Central memory CD4-positive, alpha-beta T cell (primary cell): ENCODE data around the gene SLC22A7.
A peak's percentile ranks its signal among the peaks of the same experiment; 100 is the strongest.

ENCODE experiments used
- DNase-seq: peaks from one replicate; pipeline ENCODE4 v3.0.0; 2022
- total RNA-seq, 3 experiments: gene quantifications; one replicate each; lab custom pipeline; 2026; lab: John Stamatoyannopoulos, UW

The SLC22A7 gene, protein sequence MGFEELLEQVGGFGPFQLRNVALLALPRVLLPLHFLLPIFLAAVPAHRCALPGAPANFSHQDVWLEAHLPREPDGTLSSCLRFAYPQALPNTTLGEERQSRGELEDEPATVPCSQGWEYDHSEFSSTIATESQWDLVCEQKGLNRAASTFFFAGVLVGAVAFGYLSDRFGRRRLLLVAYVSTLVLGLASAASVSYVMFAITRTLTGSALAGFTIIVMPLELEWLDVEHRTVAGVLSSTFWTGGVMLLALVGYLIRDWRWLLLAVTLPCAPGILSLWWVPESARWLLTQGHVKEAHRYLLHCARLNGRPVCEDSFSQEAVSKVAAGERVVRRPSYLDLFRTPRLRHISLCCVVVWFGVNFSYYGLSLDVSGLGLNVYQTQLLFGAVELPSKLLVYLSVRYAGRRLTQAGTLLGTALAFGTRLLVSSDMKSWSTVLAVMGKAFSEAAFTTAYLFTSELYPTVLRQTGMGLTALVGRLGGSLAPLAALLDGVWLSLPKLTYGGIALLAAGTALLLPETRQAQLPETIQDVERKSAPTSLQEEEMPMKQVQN
- total RNA-seq: 0 reads per million in 3 experiments

DNA sequence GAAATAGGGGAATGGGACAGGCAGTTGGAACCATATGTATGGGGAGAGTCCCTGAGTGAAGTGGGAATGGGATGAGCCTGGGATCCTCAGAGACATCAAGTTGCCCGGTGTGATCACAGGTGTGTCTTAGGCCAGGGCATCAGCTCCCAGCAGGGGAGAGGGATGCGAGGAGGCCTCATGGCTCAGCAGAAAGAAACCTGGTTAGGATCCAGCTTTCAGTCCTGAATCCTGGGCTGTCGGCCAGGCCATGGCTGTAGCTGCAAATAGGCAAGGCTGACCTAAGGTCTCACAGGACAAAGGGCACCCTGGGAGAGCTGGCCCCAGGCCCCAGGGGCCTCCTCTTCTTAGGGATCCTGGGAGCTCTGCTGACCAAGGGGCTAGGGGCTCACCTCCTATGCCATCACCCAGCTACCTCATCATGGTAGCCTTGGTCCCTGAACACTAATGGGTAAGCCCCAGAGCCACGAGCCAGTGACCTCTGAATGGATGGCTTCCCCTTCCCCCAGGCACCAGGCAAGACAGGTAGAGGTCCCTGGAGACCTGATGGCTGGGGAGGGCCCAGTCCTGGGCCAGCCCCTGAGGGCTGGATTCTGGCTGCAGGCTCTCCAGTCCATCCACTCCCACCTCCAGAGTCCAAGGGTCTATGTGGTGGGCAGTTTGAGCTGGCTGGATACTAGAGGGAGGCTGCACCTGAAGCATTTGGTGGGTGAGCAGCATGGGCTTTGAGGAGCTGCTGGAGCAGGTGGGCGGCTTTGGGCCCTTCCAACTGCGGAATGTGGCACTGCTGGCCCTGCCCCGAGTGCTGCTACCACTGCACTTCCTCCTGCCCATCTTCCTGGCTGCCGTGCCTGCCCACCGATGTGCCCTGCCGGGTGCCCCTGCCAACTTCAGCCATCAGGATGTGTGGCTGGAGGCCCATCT lies at the start of gene SLC22A7:
TSS of gene SLC22A7 (plus strand) at position 617 of the 921 bp plus-strand sequence. CDS start at position 716, 99 bp downstream.
- no peak for DNase-seq

DNA sequence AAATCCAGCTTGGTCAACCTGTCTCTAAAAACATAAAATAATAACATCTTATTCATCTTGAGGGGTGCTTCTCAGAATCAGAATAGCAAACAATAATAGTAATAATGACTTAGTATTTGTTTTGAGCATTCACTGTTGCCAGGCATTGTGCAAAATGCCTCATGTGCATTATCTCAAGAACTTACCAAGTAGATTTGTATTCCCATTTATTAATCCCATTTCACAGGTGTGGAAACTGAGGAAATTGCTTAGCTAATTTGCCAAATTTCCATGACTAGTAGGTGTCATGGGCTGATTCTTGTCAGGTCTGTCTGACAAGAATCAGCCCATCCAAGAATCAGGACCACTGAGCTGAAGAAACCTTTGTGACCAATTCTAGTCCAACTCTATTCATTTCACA lies 49.3 kb upstream of the SLC22A7 start:
- no peak for DNase-seq

DNA sequence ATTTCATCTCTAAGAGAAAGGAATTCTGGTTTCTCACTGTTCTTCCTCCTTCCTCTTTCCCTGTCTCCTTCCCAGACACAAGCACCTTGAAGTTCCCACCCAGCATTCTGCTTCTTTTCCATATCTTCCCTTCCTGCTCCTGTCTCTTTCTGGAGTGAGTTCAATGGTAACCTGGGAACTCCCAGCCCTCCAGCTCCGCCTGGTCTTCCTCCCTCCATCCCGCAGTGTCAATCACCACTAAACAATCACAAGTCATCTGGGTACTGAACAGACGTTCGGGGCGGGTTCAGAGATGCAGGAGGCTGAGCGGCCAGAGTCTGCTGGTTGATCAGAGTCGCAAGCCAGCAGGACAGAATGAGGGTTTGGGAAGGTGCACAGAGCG lies 47.1 kb upstream of the SLC22A7 start:
- DNase-seq: no peak

DNA sequence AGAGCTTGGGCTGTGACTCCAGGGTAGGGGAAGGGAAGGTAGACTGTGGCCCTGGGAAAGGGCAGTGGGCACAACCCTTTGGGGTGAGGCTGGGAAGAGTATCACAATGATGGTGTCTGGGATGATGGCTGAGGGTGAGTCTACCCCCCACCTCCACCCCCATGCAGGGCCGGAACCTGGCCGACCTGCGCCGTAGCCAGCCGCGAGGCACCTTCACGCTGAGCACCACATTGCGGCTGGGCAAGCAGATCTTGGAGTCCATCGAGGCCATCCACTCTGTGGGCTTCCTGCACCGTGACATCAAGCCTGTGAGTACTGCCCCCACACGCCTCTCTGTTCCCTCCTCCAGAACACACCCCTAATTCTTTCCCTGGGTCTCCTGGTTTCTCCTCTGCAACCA lies 44.7 kb upstream of the SLC22A7 start:
- no peak for DNase-seq

DNA sequence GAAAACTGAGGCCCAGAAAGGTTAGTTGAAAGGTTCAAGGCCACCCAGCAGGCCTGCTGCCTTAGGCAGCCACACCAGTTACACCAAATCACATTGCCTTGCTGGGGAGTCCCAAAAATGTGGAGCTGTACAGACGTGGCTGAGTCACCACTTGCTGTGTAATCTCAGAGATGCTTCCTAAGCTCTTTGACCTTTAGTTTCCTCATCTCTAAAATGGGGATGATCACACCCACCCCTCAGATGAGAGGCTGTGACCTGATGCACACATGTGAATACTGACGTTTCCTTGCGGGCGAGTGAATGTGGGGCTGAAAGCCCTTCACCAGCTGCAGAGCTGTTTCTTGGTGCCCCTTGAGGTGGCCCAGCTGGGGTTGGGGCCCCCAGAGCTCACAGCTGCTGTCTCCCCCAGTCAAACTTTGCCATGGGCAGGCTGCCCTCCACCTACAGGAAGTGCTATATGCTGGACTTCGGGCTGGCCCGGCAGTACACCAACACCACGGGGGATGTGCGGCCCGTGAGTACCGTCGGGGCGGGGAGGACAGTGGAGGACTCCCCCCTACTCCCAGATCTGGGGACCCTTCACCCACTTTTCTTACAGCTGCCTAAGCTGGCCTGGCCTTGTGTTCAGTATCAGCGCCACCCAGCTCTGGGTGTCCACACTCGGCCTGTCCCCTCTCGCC lies 43.8 kb upstream of the SLC22A7 start:
- DNase-seq: no peak

DNA sequence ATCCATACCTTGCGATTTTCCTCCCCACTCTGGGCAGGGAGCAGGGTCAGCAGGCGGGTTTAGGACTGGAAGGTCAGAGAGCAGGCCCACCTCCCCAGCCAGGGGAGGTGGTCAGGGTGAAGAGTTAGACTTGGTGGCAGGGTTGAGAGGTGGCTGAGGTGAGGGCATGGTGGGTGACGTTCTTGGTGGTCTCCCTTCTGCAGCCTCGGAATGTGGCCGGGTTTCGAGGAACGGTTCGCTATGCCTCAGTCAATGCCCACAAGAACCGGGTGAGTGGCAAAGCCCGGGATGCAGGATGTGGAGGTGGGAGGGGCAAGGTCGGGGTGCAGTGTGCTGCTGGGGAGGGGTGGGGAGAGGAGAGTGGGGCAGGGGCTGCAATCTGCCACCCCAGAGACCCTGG lies 43.2 kb upstream of the SLC22A7 start:
- DNase-seq: no peak

DNA sequence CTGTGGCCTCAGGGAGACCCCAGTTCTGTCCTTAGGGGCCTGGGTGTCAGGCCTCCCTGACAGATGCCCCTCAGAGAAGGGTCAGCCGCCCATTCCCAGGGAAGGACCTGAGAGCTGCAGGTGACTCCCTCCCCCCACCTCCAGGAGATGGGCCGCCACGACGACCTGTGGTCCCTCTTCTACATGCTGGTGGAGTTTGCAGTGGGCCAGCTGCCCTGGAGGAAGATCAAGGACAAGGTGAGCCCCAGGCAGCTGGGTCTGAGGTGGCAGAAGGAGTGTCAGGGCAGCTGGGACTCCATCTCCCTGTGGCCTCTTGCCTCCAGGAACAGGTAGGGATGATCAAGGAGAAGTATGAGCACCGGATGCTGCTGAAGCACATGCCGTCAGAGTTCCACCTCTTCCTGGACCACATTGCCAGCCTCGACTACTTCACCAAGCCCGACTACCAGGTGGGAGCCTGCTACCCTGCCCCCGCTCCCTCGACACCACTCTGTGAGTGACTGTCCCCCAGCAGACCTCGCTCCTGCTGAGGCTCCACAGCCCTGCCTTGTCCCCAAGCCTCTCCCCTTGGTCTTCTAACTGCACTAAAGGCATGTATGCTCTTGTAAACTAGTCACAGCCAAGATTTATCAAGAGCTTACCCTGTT lies 42.5 kb upstream of the SLC22A7 start:
- DNase-seq: no peak

DNA sequence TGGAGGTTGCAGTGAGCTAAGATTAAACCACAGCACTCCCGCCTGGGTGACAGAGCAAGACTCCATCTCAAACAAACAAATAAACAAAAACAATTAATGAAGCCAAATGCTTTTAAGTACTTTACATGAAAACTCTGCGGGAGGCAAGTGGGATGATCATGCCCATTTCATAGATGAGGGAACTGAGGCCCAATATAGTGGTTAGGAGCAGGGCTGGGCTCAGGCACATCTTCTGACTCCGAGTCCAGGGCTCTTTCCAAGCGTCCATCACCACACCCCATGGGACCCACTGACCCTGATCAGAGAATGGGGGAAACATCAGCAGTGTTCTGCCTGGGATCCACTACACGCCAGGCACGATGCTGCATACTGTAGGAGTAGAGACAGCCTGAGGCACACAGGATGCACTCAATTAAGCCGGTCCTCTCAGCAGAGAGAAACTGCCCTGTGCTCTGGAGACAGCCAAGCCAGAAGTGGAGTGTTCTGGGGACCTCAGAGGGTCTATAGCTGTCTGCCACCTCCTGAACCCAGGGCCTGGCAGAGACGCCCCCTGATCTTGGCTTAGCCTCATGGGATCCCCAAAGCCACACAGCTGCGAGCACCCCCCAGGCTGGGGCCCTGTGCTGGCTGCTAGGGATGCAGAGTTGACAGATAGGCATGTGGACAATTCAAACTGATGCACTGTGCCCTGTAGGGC lies 41.2 kb upstream of the SLC22A7 start:
- no peak for DNase-seq

DNA sequence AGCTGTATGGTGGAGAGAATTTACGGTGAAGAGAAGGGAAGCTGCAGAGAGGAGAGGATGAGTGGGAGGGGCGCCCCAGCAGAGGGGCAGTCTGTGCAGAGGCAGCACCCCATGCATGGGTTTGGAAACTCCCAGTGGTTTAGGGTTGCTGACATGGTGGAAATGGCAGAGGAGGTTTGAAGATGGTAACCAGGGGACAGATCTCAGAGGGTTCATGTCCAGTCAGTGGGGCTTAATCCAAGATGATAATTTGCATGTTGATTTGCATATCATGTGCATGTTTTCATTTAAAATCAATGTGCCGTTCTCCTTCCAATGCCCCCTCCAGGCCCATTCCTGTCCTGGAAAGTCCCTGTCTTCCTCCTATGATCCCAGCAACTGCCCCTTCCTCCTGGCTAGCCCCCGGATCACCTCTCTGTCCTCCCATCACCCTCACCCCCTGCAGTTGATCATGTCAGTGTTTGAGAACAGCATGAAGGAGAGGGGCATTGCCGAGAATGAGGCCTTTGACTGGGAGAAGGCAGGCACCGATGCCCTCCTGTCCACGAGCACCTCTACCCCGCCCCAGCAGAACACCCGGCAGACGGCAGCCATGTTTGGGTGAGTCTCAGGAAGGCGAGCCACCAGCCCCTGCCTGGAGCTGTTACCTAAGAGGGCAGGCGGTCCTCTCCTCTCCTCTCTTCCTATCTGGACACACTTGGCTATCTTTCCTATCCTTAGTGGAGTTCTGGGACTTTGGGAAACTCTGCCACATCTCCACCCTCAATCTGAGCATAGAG lies 40.5 kb upstream of the SLC22A7 start:
- DNase-seq: no peak

DNA sequence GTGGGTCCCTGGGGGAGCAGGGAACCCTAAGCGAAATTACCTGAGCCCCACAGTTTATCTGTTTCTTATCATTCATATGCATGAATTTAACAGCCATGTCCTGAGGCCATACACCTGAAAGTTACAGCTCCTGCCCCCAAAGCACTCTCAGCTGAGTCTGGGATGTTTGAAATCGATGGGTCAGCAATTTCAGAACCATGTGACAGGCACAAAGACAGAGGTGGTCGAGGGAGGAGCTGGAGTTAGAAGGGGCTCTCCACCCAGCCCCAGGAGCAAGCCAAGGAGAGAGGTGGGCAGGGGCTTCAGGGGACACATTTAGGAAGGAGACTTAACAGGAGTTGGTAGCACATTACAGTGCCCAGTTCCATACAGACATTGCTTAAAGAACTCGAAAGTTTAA lies 39.9 kb upstream of the SLC22A7 start:
- DNase-seq: no peak

DNA sequence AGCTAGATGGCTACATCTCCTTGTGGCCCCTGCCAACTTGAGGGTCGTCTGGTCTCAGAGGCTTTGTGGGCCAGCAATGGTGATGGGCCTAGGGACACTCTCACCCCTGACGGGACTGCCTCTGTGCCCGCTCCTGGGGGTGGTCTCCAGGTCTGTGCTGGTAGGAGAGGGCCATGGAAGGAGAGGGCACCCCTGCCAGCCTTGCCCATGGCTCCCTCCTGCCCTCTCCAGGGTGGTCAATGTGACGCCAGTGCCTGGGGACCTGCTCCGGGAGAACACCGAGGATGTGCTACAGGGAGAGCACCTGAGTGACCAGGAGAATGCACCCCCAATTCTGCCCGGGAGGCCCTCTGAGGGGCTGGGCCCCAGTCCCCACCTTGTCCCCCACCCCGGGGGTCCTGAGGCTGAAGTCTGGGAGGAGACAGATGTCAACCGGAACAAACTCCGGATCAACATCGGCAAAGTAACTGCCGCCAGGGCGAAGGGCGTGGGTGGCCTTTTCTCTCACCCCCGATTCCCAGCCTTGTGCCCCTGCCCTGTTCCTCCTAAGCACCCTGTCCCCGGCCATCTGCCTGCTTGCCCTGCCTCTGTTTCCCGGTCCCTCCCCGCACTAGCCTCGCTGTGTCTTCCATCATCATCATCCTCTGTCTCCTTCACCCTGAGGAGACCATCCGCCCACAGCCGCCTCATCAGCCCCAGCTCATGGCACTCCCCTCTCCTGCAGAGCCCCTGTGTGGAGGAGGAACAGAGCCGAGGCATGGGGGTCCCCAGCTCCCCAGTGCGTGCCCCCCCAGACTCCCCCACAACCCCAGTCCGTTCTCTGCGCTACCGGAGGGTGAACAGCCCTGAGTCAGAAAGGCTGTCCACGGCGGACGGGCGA lies 39.0 kb upstream of the SLC22A7 start:
- DNase-seq: no peak

DNA sequence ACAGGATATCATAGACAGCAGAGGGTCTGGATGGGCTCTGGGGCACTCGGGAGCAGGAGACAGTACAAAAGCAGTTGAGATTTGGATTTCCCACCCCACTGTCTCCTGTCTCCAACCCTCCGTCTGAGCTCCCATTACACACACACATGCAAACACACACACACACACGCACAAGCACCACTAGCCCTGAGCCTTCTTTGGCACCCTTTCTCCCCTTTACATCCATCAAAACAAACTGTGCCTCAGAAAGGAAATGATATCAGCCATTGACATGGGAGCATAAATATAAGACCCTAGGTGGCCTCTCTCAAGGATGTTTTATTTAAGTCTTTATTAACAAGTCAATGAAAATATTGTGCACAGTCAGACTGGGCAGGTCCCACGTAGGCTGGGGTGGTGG lies 37.3 kb upstream of the SLC22A7 start:
- DNase-seq: no peak

DNA sequence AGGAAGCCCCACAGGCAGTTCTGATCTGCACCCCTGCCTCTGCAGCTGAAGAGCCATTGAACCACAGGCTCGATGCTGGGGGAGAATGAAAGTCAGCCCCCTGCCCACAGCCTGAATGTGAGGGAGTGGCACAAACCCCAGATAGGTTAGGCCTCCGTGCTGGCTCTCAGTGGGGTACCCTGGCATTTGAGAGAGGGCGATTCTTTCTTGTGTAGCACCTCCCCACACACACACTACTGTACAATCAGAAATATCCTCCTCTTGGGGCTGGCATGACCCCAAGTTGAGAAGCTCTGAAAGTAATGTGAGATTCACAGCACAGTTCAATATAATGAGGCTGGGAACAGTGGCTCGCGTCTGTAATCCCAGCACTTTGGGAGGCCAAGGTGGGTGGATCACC lies 36.9 kb upstream of the SLC22A7 start:
- DNase-seq: no peak

DNA sequence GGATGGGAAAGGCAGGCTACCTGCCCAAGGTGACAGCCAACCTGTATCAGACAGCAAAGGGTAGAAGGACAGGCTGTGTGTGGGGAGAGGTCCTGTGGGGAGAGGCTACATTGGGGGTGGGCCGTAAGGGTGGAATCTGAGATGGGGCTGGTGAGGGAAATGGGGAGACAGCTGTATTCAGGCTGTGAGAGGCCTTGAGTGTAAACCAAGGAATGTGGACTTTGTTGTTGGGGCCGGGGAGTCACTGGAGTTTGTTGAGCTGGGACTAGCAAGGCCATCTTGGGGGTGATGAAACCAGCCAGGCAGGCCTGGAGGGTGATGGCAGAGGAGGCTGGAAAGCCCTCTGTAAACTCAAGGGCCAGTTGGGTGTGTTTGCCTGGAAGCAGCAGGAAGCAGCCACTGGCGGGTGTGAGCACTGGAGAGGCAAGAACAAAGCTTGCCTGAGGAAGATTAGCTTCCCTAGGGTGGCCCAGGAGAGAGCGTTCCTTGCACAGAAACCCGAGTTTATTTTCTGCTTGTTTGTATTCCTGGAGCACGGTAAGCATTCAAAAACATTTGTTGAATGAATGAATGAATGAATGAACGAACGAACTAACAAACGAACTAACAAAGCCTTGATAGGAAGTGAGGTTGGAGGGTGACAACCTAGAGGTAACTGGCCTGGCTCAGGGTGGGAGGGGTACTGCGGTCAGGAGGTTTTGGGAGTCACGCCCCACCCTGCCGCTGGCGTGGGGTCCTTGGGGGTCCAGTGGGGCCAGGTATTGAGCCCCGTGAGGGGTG lies 35.9 kb upstream of the SLC22A7 start:
- no peak for DNase-seq

DNA sequence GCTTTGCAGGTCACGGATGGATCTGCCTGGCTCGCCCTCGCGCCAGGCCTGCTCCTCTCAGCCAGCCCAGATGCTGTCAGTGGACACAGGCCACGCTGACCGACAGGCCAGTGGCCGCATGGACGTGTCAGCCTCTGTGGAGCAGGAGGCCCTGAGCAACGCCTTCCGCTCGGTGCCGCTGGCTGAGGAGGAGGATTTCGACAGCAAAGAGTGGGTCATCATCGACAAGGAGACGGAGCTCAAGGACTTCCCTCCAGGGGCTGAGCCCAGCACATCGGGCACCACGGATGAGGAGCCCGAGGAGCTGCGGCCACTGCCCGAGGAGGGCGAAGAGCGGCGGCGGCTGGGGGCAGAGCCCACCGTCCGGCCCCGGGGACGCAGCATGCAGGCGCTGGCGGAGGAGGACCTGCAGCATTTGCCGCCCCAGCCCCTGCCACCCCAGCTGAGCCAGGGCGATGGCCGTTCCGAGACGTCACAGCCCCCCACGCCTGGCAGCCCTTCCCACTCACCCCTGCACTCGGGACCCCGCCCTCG lies 35.2 kb upstream of the SLC22A7 start:
- DNase-seq: no peak

DNA sequence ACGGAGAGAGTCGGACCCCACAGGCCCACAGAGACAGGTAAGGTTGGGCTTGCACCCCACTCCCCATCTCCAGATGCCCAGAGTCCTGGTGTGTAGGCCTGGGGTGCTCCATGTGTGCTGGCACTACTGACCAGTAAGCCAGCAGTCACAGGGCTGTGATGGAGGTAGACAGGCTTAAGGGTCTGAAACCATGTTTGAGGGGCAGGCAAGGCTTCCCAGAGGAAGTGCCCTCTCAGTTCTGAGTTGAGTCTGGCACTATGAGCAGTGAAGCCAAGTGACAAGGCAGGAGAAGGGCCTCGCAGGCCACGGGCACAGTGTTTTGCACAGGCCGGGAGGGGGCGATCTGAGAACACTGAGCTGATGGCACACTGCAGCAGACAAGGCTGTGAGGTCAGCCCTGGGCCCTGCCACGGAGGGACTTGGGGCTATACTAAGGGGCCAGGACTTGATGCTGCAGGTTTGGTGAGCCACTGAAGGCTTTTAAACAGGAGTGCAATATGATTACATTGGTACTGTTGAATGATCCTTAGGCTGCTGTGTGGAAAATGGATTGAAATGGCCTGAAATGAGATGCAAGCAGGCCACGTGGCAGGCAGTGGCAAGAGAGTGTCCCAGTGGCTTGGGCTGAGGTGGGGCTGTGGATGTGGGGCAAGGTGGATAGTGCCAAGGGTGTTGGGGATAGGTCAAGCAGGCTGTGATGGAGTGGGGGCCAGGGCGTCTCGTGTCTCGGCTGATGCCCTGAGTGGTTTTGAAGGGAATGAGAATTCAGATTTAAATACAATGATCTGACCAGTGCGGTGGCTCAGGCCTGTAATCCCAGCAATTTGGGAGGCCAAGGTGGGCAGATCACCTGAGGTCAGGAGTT lies 34.5 kb upstream of the SLC22A7 start:
- DNase-seq: peak; percentile 58

DNA sequence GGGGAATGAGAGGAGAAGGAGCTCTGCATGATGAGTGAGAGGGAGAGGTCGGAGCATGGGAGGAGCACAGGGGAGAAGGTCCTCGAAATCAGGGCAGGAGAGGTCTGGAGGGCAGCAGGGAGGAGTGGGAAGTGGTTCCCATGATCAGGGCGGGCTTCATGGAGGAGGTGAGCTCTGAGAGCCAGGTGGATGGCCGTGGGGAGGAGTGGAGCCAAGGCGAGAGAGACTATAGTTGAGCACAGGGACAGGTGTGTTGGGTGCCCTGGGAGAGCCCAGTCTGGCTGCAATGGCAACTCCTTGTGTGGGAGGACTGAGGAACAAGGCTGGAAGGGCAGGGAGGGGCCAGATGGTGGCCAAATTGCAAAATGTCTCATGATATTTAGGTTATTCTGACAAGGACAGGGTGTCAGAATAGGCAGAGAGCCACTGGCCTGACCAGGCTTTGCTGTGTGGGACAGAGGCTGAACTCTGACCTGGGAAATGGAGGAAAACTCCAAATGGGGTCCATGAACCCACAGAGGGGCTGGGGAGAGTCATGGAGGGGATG lies 33.4 kb upstream of the SLC22A7 start:
- no peak for DNase-seq
